GM18873 (cell line): ENCODE measurements around the gene KRT73.

ENCODE experiments used
- ATAC-seq: cut with Tn5 transposase; IDR thresholded peaks from one replicate; pipeline ENCODE4 v1.9.1; 2021; ENCODE audit warnings: mild to moderate bottlenecking, moderate library complexity, moderate number of reproducible peaks; ENCODE audit not compliant: unreplicated experiment, low FRiP score

The KRT73 gene

DNA sequence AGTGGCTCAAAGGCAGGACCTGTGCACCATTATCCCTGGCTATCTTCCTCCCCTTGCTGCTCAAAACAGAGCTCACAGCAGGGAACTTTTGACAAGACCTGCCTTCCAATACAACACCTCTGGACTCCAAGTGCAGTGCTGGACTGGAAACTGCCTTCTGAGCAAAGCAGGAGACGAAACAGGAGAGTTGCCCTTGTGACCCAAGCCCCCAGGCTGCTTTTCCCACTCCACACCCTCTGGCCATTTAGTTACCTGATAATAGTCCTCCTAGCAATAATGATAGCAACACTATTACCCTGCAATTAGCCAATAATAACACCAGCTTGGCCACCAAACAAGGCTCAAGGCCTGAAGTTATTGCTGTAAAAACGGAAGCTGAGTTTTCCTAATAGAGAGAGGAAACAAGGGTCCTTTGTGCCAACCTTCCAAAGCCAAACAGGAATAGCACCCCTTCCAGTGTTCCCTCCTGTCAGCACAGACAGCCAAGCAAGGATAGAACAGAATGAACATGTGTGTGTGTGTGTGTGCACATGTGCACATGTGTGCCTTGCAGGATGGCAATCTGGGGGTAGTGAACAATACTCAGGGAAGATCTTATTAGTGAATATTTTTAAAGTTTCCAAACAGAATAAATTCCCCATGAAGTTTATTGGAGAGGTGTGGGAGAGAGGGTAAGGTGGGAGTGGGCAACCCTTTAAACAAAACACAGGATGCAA, 9.2 kb upstream of the KRT73 start:
- ATAC-seq, result no peak

DNA sequence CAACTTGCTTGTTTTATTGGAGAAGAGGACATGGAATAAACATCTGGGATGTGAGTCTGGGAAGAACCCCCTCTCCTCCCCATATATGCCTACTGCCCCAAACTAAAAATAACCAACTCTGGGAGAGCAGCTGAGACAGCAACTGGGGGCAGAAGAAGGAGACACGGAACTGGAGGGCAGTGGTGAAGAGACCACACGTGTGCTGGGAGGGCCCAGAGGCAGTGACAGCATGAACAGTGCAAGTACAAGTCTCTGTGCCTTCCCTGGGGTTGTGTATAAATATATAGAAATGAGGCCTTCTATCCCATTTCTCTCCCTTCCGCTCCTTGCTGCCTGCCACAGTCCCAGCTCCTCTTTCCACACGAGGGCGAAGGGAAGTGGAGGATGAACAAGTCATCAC, 4.0 kb upstream of the KRT73 start:
- no peak for ATAC-seq

DNA sequence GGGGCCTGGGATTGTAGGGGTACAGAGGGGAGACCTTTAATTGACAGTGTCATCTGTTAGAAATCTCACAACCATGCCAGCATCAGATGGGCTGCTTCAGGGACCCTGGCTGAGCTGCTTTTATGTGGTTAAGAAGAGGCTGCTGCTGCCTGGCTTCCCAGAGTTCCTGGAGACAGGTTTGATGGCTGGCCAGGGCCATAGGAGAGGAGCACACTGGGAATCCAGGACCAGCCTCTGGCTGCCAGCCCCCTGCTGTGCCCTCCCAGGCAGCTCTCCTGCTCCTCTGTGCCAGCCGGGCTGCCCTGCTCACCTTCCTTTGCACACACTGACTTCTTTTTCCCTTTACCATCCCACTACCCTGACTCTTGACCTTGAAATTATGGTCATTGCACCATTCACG, 507 bp upstream of the KRT73 start:
- ATAC-seq, result no peak

DNA sequence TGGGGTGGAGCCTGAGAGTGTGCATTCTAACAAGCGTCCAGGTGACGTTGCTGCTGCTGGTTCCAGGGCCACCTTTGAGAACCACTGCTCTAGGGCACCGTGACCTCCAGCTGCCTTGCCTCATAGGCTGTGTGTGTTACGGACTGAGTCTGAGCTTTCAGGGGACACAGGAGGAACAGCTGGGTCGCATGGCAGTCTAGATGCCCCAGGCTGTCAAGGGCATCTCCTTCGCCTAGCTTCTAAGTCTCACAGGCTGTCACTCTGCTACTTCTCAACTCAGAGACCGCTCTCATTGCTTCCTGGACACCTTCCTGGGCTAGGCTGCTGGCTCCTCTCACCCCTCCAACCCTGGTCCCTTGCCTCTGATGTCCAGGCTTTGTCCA, 965 bp downstream of the KRT73 start:
- no peak for ATAC-seq

DNA sequence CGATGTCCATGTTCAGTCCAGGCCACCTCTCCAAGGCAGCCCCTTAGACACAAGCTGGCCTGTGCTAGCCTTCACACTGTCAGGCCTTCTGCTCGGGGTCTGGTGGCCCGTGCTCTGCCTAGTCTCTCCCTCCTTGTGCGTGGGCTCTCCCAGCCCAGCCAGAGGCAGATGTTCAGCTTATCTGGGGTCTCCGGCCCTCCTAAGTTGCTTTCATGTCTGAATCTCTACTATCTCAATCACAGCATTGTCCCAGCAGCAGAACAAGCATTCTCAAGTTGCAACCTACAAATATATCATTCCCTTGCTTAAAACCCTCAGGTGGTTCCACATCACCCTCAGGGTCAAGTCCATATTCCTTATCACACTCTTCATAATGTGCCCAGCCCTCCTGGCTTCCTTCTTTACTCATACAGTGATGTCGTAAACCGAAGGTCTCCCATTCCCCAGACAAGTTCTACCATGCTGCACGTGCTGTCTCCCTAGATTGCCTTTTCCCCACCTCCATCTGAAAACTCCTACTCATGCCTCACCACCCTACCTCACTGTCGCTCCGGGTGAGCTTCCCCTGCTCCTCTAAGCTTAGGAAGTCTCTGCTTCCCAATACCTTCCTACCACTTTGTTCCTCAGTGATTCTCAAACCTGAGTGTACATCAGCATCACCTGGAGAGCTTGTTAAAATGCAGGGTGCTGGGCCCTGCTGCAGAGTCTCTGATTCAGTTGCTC, 1.5 kb downstream of the KRT73 start:
- ATAC-seq, result no peak

DNA sequence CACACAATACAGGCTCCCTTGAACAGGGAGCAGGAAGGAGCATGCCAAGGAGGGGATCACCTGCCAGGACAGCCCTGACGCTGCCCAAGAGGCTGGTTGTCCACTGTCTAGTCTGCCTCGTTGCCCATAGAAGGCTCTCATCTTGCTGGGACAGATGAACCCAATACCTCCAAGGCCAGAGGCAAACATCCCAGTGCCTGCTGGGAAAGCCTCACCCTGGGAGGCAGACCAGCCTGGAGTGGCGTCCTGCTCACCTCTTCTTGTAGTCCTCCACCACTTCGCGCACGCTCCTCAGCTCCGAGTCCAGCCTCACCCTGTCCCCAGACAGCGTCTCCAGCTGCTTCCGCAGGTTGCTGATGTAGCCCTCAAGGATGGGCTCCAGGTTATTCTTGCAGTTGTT, 2.4 kb downstream of the KRT73 start:
- no peak for ATAC-seq

DNA sequence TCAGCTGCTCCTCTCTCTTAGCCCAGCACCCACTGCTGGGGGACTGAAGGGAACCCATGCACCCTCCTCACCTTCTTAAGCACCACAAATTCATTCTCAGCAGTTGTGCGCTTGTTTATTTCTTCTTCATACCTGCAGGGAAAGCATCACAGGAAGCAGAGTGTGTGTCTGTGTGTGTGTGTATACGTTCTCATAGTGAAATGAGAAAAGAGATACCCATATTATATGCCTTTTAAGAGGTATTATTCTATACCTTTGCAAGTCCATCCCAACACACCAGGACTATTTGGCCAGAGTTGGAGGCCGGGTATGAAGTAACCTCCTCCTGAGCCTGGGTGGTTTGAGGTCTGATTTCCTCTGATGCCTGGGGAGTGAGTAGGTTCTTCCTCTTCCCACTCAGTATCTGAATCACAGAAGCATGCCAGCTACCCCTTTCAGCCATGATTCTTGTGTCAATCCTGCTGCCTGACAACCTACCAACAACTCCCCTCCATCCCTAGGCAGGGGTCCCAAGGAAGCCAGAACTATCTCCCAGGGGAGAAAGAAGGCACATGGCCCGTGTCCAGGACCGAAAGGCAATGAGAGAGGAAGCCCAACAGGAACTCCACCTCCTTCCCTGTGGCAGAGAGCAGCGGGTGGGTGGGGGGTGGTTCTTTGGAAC, 3.0 kb downstream of the KRT73 start:
- ATAC-seq, result no peak

DNA sequence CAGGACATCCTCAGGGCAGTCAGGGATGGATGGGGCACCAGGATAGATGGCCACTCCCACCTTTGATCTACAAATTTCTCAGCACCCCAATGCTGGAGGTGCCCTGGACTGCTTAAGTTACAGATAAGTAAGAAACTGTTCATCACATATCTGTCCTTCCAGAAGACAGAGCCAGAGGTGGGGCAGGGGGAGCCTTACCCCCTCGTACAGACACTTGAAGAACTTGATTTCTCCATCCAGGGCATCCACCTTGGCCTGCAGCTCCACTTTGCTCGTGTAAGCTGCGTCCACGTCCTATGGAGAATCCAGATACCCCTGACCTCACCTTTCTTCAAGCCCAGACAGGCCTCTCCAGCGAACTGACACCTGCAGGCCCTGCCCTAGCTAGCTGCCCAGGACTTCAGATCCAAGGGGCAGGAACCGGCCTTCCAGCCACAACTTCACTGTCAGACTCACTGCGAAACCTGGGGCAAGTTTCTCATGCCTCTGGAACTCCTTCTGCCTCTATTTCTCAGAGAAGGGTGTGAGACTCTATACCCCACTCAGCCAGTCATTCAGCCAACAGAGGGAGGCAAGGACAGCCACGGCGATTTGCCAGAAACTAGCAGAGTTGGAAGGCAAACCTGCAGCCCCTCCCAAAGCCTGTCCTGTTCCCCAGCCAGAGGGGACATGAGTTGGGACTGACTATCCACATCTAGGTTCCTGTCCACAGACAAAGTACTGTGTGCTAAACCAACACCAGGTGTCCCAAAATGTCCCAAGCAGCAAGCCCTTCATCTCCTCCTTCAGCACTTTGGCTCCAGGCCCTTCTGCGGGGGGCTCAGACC, 3.8 kb downstream of the KRT73 start:
- no peak for ATAC-seq

DNA sequence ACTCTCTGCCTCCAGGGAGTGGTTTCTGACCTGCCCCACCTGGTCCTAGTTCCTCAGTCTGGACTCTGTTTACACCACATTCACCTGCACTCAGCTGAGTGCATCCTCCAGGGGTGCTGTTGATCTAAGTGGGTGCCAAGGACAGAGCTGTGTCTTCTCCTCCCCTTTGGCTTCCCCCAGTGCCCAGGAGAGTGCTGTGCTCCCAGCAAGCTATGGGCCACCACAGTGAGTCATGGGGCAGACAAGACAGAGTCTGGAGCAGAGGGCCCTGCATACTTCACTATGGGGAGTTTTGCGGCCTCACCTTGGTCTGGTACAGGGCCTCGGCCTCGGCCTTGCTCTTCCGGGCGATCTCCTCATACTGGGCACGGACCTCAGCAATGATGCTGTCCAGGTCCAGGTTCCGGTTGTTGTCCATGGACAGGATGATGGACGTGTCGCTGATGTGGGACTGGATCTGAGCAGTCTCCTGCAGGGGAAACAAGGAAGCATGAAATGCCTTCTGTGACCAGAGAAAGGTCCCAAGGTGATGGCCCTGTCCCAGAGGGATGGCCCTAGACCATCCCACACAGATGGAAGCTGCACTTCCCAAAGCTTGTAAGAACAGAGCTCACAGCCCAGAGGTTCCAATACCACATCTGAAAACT, 4.9 kb downstream of the KRT73 start:
- ATAC-seq, result no peak

DNA sequence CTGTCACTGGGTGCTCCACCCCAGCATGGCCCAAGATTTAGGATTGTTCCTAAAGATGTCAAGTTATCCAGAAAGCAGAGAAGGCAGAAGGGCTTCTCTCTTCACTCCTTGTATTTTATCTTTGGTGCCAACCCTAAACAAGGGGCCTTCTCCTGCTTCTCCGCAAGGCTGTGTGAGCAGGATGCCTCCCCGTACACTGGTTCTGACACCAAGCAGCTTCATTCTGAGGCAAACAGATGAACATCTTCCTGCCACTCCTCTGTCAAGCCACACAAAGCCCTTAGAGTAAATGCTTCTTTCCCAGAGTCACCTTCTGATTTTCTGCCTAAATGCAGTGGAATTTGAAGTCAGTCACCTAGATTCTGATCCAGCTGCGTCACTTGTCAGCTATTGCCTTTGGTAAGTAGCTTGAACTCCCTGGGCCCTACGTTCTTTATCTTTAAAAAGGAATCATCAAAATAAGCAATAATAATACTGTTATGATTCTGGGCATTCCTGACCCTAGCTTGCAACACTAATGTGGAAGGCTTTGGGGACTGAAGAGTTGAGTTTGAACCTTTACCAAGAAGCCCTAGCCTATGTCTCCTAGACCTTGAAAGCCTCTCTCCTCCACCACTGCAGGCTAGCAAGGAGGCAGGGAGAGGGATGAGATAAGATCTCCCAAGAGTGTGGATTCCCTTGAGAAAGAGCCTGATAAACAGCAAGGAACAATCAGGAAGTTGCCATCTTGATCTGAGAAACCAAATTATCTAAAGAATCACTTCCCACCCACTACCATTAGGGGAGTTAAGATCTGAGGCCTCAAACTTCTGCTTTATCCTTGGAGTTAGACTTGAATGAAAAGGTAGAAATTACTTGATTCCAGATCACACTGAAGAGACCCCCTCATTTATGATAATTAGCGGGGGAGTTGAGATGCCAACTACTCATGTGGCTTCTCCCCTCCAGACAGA, 5.7 kb downstream of the KRT73 start:
- no peak for ATAC-seq

DNA sequence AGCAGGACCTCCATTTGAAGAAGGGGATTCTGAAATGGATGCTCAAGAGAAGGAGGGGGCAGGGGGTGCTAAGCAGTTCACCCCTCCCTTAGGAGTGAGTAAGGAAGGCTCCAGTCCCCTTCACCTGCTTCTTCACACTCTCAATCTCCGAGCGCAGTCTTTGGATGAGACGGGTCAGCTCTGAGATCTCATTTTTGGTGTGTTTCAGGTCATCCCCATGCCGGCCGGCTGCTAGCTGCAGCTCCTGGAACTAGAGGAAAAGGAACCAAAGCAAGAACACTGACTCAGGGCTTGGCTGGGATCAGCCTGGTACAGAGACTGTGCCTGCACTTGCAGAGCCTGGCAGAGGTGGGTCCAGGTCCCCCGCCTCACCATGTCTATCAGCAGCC, 7.3 kb downstream of the KRT73 start:
- no peak for ATAC-seq

DNA sequence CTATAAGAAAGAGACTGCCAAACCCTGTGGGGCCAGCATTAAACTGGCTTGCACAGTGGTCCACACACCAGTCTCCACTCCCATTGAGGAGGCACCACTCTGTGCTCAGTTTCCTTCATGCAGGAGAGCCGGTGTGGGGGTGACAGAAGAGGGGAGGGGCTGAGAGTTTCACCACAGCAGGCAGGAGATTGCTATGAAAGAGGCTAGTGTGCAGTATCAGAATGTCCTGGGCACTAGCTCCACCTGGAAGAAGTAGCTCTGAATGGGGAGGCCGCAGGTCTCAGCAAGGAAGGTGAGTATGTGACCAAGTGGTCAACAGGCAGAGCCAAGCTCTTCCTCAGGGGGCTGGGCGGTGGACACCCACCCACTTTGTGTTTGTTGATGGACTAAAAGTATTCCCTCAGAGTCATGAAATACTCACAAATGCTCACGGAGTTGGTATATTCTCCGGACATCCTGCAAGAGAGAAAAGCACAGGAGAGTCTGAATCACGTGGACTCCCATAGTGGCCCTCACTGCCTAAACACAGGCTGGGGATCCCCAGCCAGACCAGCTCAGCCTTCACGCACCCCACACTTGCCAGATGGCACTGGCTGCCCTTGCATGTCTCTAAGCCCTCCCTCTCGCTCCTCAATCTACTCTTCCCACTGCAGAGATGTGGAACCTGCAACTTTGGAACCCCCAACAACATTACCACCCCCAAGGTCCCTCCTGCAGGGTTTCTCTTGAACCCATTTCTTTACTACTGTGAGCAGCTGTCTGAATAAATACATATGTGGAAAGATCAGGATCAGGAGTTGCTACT, 9.3 kb downstream of the KRT73 start:
- ATAC-seq, result no peak

DNA sequence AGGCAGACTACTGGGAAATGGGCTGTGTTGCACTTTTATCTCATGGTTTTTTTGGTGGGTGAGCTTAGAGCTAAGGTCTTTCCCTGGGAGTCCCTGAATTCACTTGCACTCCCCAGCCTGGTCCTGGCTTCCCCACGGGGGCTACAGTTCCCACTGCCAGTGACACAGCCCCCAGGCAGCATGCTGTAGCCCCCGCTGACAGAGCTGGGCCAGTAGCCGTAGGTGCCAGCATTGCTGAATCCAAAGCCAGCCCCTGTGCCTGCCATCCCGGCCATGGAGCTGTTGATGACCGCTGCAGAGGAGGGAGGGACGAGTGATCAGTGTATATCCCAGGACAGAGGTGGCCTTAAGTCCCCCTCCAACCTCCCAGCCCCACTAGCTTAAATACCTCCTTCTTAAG, 10.2 kb downstream of the KRT73 start:
- no peak for ATAC-seq

DNA sequence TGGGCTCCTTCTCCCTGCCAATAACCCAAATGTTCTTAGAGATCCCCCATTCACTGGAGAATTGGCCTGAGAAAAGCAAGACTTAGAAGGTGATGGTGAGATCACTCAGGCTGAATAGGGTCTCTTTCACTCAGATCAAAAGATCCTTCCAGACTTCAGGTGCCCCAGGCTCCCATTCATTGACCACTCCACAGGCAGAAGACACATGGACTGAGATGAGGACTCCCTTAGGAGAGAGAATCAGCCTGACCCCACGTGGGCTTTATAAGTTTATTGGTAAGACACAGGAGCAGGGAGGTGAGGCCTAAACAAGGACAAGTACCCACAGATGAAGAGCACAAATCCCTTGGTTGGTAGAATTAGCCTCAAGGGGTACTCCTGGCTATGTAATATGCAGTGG, 11.0 kb downstream of the KRT73 start:
- no peak for ATAC-seq

DNA sequence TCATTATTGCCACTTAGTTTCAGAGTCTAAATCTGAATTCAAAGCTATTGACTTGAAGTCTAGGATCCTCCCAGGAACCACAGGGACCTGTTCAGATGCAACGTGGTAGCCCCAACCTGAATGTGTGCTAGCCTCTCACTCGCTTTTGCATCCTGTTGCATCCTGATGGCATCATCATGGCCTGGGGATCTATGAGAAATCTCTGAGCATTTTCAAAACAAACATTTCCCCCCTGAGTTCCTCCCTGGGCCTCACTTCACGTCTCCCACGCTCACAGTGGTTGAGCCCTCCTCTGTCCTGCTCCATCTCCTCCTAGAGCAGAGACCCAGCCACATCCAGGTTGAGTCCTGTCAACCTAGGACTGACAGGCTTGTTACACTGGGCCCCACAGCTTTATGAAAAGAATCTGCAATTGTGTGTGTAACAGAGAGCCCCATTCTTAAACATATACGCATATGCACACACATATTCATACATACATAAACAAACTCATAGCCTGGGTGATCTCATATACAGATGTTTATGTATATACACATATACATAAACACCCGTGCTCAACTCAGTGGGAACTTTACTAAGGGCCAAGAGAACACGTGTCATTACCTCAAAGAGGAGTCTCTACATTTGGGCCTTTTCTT, 11.7 kb downstream of the KRT73 start:
- ATAC-seq, result no peak

DNA sequence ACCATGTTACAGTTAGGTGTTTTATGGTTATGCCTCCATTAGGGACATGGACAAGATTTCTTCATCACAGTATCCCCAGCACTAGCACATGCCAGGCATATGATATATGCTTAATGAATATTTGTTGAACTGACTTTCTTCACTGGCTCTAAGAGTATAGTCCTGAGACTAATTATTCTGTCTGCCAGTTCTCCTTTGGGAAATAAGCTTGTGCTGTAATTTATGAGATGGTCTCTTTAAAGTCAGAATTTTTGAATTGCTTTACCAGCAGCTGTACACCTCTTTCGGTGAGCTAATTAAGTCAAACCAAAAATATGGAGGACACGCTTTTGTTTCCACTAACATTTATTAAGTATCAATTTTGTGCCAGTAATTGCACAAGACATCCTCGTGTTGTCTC, 12.3 kb downstream of the KRT73 start:
- no peak for ATAC-seq

DNA sequence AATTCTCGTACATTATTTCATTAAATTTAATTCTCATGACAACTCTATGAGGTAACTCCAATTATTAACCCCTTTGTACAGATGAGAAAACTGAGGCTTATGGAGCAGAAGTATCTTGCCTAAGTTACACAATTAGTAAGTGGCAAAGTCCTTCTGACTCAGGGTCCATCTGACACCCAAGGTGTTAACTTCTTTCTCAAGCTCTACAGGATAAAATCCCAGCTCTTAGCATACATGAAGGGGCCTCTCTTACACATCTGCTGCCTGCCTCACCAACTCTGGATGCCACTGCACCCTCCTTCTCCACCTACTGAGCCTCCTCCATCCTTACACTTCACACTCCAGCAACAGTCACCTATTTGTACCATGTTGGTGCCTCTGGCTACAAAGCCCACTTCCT, 12.8 kb downstream of the KRT73 start:
- no peak for ATAC-seq

DNA sequence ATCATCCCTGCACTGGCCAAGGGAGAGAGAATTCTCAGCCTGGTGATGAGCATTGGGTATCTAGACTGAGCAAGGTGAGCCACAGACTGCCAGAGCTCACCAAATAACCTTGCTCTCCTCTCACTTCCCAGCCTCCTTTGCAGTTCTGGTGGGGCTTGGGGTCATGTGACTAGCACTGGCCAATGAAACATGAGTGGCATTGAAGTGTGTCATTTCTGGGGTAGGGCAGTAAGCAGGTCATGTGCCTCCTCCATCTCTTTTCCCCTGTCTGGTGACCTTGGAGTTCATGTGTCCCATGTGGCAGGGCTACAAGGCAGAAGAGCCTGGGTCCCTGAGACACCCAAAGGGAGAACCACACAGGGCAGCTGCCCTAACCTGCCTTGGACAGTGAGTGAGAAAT, 13.5 kb downstream of the KRT73 start:
- no peak for ATAC-seq
